SK-N-SH (cell line): Measurements from ENCODE around the gene PDE4C.

ENCODE experiments used
- GABPA ChIP-seq: IDR thresholded peaks from 2 replicates; pipeline ENCODE4 v1.4.0; 2012; ENCODE audit warnings: low read depth, mild to moderate bottlenecking
- JUND ChIP-seq: IDR thresholded peaks from 2 replicates; pipeline ENCODE4 v1.4.0; 2012
- NFIC ChIP-seq: IDR thresholded peaks from 2 replicates; pipeline ENCODE4 v1.4.0; 2012; ENCODE audit warnings: borderline replicate concordance
- RFX5 ChIP-seq: IDR thresholded peaks from 2 replicates; pipeline ENCODE4 v1.6.1; 2012; ENCODE audit warnings: mild to moderate bottlenecking, improper control_type of control experiment, low read length
- TF ChIP-seq, protein P1 (sequence below): fragments of 200-600 bp; sonication (generic); IDR thresholded peaks from 2 replicates; pipeline ENCODE4 v1.6.1; 2017; ENCODE audit warnings: antibody characterized with exemption, mild to moderate bottlenecking, moderate library complexity

GRCh38 chr19:18194181-18194530 is 32.1 kb downstream of the PDE4C start:
- TF ChIP-seq, protein P1, sequence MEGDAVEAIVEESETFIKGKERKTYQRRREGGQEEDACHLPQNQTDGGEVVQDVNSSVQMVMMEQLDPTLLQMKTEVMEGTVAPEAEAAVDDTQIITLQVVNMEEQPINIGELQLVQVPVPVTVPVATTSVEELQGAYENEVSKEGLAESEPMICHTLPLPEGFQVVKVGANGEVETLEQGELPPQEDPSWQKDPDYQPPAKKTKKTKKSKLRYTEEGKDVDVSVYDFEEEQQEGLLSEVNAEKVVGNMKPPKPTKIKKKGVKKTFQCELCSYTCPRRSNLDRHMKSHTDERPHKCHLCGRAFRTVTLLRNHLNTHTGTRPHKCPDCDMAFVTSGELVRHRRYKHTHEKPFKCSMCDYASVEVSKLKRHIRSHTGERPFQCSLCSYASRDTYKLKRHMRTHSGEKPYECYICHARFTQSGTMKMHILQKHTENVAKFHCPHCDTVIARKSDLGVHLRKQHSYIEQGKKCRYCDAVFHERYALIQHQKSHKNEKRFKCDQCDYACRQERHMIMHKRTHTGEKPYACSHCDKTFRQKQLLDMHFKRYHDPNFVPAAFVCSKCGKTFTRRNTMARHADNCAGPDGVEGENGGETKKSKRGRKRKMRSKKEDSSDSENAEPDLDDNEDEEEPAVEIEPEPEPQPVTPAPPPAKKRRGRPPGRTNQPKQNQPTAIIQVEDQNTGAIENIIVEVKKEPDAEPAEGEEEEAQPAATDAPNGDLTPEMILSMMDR = no peak
- no peak for TF ChIP-seq JUND
- TF ChIP-seq NFIC = no peak
- TF ChIP-seq GABPA = no peak
- TF ChIP-seq RFX5 = no peak
